ENCODE data around the gene RNF224. TPM values are rescaled to one million over a fixed set of nuclear protein-coding genes. Genes with fewer than 3 reads are reported as not detected.

Gene RNF224
- total and polyA plus RNA-seq, 2 of the 13 experiments (the other 11 are each of a cell fraction or from before 2014, with no cell fraction given): 0.09 TPM; not detected in 1

- TF ChIP-seq GMEB1 (CRISPR knock-in tag; IDR thresholded peaks at IDR 0.05; ENCODE audit: borderline replicate concordance) (0 out of 2 replicates have a peak, but pooled peaks have one; percentile 4), TEAD2 (CRISPR knock-in tag; IDR thresholded peaks at IDR 0.05) (0 out of 2 replicates have a peak, but pooled peaks have one; percentile 76), MLXIP (CRISPR knock-in tag; IDR thresholded peaks at IDR 0.05; ENCODE audit: borderline replicate concordance) (peak; percentile 20; the same call in 1 of the 2 replicates), KDM3A (CRISPR knock-in tag; IDR thresholded peaks at IDR 0.05; ENCODE audit: low read depth) (no peak; the same call in 1 of the 2 replicates), NFATC3 (CRISPR knock-in tag; IDR thresholded peaks at IDR 0.05) (0 out of 2 replicates have a peak, but pooled peaks have one; percentile 50), ZHX1 (CRISPR knock-in tag; IDR thresholded peaks at IDR 0.05; ENCODE audit: low read depth) (no peak; the same call in 1 of the 2 replicates), LRRFIP1 (CRISPR knock-in tag; conservative IDR thresholded peaks at IDR 0.05) (no peak), ELK4 (CRISPR knock-in tag; IDR thresholded peaks at IDR 0.05; ENCODE audit: borderline replicate concordance) (no peak), ZSCAN5A (CRISPR knock-in tag; IDR thresholded peaks at IDR 0.05; ENCODE audit: borderline replicate concordance) (0 out of 2 replicates have a peak, but pooled peaks have one; percentile 11), ZBTB21 (CRISPR knock-in tag; IDR thresholded peaks at IDR 0.05) (no peak), ZNF18 (CRISPR knock-in tag; IDR thresholded peaks at IDR 0.05; ENCODE audit: insufficient replicate concordance) (peak; percentile 54), ISX (CRISPR knock-in tag; conservative IDR thresholded peaks at IDR 0.05) (0 out of 2 replicates have a peak, but pooled peaks have one; percentile 69)
Observed at GRCh38 chr9:137240841-137241489, 13.7 kb downstream of the RNF224 start, which contains the start of gene TUBB4B (continued).
